GM12878 (cell line): Measurements from ENCODE around the gene GID8. TPM values are rescaled to one million over a fixed set of nuclear protein-coding genes. Genes with fewer than 3 reads are reported as not detected.
A peak's percentile ranks its signal among the peaks of the same experiment; 100 is the strongest.

Source experiments
- ATF2 ChIP-seq: IDR thresholded peaks from 2 replicates; pipeline ENCODE4 v1.6.1; 2012; ENCODE audit warnings: low read length, inconsistent platforms
- ATF3 ChIP-seq: IDR thresholded peaks from 2 replicates; pipeline ENCODE4 v1.6.1; 2011; ENCODE audit warnings: low read depth, mild to moderate bottlenecking, low read length, moderate library complexity, borderline replicate concordance; ENCODE audit errors: extremely low read depth
- ATF7 ChIP-seq: fragments of 450-650 bp; IDR thresholded peaks from 2 replicates; pipeline ENCODE4 v1.6.1; 2016; ENCODE audit warnings: low read depth, mild to moderate bottlenecking
- CHD4 ChIP-seq: fragments of 200-600 bp; sonication (generic); IDR thresholded peaks from 2 replicates; pipeline ENCODE4 v1.6.1; 2016; ENCODE audit warnings: mild to moderate bottlenecking
- ETV6 ChIP-seq, 2 experiments: fragments of 450-650 bp in 1 of 2; IDR thresholded peaks in 1 of 2; conservative IDR thresholded peaks in 1 of 2; 2 replicates each; pipeline ENCODE4 v1.6.1; 2014; ENCODE audit warnings: antibody characterized with exemption in 1 of 2, borderline replicate concordance in 1 of 2, low read depth in 1 of 2, mild to moderate bottlenecking in 1 of 2, moderate library complexity in 1 of 2
- MAX ChIP-seq: IDR thresholded peaks from 2 replicates; pipeline ENCODE4 v1.6.1; 2012; ENCODE audit warnings: low read depth, low read length, improper control_type of control experiment
- NFYA ChIP-seq: IDR thresholded peaks from 2 replicates; pipeline ENCODE4 v1.6.1; 2011; ENCODE audit warnings: low read depth, mild to moderate bottlenecking, low read length, improper control_type of control experiment, borderline replicate concordance
- PBX3 ChIP-seq: IDR thresholded peaks from 2 replicates; pipeline ENCODE4 v1.6.1; 2011; ENCODE audit warnings: mild to moderate bottlenecking, low read depth, low read length, moderate library complexity; ENCODE audit not compliant: insufficient replicate concordance
- SP1 ChIP-seq: IDR thresholded peaks from one replicate; pipeline ENCODE4 v1.6.1; 2011; ENCODE audit warnings: low read depth, low read length
- polyA plus RNA-seq, 11 experiments: library from polyadenylated mRNA; depleted of rRNA in 4 of 11; unstranded in 6 of 11; stranded (reverse) in 5 of 11; fragments of >200 nt; fragmentation: Nextera tagmentation in 4 of 11; fragmentation: Illumina TruSeq in 1 of 11; extraction: Ambion mirVana in 4 of 11; extraction: Trizol in 1 of 11; gene quantifications; 1 replicate in 1 of 11; 2 replicates in 10 of 11; pipeline versions ENCODE4 v1.2.1 to v1.2.3, GENCODE V29; 2011 to 2016; ENCODE audit warnings: inconsistent platforms in 2 of 11, missing spikeins in 2 of 11, low read depth in 1 of 11
- total RNA-seq, 4 experiments: library from RNA; depleted of rRNA in 3 of 4; stranded (reverse); fragments of >200 nt in 3 of 4; fragmentation: Illumina TruSeq in 1 of 4; extraction: Trizol in 1 of 4; gene quantifications; 2 replicates each; pipeline versions ENCODE4 v1.2.1 to v1.2.3, GENCODE V29; 2013 to 2021

GID8 gene
- total and polyA plus RNA-seq, 10 of the 15 experiments (the other 5 are each of a cell fraction or from before 2014, with no cell fraction given) = 12.0 to 33.8 (median 22.2) TPM

GRCh38 chr20:62937268-62938104, 461 bp upstream of the GID8 start (continued):
- no peak for TF ChIP-seq ATF2
- no peak for TF ChIP-seq ATF7
- peak; percentile 95 for TF ChIP-seq MAX
- TF ChIP-seq NFYA = no peak
- no peak for TF ChIP-seq ETV6 (conservative IDR thresholded peaks at IDR 0.05 in 1 of 2, IDR thresholded peaks at IDR 0.05 in 1 of 2; ENCODE audit: borderline replicate concordance in 1 of 2, low read depth in 1 of 2)
- no peak for TF ChIP-seq ATF3
- TF ChIP-seq CHD4 = no peak
- TF ChIP-seq PBX3 = no peak
- TF ChIP-seq SP1 = peak; percentile 82
